GM19239 (cell line): ENCODE data around the gene PSENEN.
"Not testable (repeated sequence)": the region's sequence is repeated elsewhere in the genome, so short reads cannot be mapped to it uniquely, and the experiment has no call there.

Experiments
- DNase-seq: peaks from one replicate; pipeline ENCODE4 v3.0.0; 2011; ENCODE audit warnings: low spot score; ENCODE audit not compliant: insufficient read length
- FAIRE-seq: peaks from 2 replicates; lab custom pipeline; 2011; peaks lifted over from hg19 to GRCh38; lab: Jason Lieb, UNC

The PSENEN gene

DNA sequence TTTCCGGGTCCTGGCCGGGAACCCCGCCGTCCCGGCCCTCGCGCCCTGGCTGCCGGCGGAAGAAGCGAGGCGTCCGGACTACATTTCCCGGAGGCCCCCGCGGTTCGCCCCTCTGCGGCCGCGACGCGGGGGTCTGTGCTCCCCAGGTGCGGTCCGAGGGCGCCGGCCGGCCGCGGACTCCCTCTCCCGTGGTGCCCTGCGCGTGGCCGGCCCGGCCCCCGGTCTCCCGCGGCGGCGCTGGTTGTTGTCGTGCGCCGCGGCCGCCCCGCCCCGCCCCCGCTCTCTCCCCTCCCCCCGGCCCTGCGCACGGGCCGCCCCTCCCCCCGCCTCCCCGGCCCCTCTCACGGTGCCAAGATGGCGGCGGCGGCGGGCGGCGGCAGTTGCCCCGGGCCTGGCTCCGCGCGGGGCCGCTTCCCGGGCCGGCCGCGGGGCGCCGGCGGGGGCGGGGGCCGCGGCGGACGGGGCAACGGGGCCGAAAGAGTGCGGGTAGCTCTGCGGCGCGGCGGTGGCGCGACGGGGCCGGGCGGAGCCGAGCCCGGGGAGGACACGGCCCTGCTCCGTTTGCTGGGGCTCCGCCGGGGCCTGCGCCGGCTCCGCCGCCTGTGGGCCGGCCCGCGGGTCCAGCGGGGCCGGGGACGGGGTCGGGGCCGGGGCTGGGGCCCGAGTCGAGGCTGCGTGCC, 27.6 kb upstream of the PSENEN start, which contains the start of gene KMT2B:
Gene KMT2B (plus strand): TSS at position 339 of the 680 bp plus-strand sequence. CDS start 16 bp downstream, at position 355.
- peak; percentile 97 for DNase-seq
- FAIRE-seq, result no peak

DNA sequence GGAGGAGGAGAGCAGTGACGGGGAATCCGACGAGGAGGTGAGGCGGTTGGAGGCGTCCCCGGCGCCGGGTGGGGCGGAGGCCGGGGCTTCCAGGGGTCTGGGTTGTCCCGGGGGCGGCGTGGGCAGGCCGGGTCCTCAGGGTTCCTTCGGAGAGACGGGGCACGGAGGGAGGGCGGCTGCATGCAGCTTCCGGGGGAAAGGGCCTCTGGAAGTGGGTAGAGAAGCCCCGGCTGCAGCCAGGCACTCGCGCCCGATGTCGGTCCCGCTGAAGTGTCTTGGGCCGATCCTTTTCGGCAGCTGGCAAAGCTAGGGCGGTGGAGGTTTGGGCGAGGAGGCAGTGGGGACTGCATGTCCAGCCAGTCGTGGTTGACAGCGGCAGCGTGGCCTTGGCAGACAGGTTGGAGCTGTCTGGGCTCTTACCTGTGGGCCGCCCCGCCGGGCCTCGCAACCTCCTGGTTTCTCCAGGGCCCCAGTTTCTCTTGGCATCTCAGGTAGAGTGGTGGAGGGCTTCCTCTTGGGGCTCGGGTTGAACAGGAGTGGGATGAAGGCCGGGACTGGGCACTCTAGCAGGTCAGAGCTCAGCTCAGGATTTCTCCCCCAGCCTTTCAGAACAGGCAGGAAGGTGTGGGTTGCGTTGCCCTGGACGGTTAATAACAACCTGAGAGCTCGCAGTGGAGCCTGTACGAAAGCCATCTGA, 27.0 kb upstream of the PSENEN start:
- peak; percentile 57 for DNase-seq

DNA sequence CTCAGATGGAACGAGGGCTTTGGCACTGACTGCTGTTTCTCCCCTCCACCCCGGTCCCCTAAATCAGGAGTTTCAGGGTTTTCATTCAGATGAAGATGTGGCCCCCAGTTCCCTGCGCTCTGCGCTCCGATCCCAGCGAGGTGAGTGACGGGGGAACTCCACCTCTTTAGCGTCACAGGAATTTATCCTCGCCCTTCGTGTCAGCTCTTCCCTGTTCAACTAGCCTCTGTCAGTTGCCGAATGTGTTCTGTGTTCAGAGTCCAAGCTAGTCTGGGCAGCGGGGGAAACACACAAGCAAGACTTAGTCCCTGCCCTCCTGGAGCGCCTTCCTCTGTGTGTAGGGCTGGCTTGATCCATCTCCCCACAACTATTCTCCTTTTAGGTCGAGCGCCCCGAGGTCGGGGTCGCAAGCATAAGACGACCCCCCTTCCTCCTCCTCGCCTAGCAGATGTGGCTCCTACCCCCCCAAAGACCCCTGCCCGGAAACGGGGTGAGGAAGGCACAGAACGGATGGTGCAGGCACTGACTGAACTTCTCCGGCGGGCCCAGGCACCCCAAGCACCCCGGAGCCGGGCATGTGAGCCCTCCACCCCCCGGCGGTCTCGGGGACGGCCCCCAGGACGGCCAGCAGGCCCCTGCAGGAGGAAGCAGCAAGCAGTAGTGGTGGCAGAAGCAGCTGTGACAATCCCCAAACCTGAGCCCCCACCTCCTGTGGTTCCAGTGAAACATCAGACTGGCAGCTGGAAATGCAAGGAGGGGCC, 25.9 kb upstream of the PSENEN start:
- DNase-seq (no peak), FAIRE-seq (no peak)

More for the DNA sequence above, 27.0 kb upstream of the PSENEN start:
- FAIRE-seq, result peak; percentile 84

DNA sequence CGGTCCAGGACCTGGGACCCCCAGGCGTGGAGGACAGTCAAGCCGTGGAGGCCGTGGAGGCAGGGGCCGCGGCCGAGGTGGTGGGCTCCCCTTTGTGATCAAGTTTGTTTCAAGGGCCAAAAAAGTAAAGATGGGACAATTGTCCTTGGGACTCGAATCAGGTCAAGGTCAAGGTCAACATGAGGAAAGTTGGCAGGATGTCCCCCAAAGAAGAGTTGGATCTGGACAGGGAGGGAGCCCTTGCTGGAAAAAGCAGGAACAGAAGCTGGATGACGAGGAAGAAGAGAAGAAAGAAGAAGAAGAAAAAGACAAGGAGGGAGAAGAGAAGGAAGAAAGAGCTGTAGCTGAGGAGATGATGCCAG, 25.3 kb upstream of the PSENEN start:
- FAIRE-seq (no peak), DNase-seq (no peak)

DNA sequence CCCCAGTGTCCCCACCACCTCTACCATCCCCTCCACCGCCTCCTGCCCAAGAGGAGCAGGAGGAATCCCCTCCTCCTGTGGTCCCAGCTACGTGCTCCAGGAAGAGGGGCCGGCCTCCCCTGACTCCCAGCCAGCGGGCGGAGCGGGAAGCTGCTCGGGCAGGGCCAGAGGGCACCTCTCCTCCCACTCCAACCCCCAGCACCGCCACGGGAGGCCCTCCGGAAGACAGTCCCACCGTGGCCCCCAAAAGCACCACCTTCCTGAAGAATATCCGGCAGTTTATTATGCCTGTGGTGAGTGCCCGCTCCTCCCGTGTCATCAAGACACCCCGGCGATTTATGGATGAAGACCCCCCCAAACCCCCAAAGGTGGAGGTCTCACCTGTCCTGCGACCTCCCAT, 24.8 kb upstream of the PSENEN start:
- no peak for DNase-seq
- no peak for FAIRE-seq

DNA sequence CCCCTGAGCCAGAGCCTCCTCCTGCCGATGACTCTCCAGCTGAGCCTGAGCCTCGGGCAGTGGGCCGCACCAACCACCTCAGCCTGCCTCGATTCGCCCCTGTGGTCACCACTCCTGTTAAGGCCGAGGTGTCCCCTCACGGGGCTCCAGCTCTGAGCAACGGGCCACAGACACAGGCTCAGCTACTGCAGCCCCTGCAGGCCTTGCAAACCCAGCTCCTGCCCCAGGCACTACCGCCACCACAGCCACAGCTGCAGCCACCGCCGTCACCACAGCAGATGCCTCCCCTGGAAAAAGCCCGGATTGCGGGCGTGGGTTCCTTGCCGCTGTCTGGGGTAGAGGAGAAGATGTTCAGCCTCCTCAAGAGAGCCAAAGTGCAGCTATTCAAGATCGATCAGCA, 24.1 kb upstream of the PSENEN start:
- FAIRE-seq (no peak), DNase-seq (no peak)

DNA sequence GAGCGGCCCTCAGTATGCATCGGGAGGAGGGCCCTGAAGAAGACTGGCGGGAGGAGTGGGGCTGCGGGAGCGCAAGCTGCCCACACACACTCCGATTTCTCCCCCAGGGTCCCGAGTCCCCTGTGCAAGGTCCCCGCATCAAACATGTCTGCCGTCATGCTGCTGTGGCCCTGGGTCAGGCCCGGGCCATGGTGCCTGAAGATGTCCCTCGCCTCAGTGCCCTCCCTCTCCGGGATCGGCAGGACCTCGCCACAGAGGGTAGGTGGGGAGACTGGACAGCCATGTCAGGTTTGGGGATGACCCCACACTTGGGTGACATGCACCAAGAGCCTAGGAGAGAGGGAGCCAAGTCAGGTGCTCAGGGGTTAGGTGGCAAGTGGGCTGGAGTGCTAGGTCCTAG, 23.0 kb upstream of the PSENEN start:
- DNase-seq (no peak), FAIRE-seq (no peak)

DNA sequence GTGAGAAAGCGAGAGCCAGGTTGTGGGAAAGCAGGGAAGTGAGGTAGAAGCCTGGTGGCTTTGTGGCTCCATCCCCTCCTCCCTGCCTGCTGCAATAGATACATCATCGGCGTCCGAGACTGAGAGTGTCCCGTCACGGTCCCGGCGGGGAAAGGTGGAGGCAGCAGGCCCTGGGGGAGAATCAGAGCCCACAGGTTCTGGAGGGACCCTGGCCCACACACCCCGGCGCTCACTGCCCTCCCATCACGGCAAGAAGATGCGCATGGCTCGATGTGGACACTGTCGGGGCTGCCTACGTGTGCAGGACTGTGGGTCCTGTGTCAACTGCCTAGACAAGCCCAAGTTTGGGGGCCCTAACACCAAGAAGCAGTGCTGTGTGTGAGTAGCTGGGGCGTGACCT, 22.6 kb upstream of the PSENEN start:
- no peak for DNase-seq
- no peak for FAIRE-seq

DNA sequence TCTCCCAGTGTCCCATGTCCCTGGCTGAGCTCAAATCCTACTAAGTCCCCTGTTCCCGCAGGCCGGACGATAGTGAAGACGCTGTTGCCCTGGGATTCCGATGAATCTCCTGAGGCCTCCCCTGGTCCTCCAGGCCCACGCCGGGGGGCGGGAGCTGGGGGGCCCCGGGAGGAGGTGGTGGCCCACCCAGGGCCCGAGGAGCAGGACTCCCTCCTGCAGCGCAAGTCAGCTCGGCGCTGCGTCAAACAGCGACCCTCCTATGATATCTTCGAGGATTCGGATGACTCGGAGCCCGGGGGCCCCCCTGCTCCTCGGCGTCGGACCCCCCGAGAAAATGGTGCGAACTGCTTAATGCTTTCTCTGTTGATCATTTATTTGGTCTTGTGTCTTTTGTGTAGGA, 21.8 kb upstream of the PSENEN start:
- no peak for FAIRE-seq

DNA sequence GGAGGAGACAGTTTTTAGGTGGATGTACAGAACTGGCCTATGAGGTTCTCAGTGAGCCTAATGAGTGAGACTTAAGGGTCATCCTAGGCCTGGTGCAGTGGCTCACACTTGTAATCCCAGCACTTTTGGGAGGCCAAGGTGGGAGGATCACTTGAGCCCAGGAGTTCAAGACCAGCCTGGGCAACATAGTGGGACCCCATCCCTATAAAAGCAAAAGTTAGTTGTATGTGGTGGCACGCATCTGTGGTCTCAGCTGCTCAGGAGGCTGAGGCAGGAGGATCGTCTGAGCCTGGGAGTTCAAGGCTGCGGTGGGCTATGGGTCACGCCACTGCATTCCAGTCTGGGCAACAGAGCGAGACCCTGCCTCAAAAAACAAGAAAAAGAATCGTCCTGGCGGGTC, 21.3 kb upstream of the PSENEN start:
- not testable (repeated sequence) for FAIRE-seq, DNase-seq

More for the DNA sequence above, 21.8 kb upstream of the PSENEN start:
- no peak for DNase-seq

DNA sequence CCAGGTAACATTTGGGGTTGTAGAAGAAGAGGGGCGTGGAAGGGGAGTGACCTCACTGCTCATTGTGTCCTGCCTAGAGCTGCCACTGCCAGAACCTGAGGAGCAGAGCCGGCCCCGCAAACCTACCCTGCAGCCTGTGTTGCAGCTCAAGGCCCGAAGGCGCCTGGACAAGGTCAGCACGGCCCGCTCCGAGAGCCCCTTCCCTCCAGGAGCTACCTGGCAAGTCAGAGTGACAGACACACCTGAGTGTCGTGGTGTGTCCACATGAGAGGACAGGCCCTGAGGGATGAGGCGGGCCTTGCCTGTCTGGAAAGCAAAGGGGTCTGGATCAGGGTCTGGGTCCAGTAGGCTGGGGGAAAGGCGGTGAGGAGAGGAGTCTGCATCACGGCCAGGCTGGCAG, 20.9 kb upstream of the PSENEN start:
- FAIRE-seq (no peak), DNase-seq (no peak)

DNA sequence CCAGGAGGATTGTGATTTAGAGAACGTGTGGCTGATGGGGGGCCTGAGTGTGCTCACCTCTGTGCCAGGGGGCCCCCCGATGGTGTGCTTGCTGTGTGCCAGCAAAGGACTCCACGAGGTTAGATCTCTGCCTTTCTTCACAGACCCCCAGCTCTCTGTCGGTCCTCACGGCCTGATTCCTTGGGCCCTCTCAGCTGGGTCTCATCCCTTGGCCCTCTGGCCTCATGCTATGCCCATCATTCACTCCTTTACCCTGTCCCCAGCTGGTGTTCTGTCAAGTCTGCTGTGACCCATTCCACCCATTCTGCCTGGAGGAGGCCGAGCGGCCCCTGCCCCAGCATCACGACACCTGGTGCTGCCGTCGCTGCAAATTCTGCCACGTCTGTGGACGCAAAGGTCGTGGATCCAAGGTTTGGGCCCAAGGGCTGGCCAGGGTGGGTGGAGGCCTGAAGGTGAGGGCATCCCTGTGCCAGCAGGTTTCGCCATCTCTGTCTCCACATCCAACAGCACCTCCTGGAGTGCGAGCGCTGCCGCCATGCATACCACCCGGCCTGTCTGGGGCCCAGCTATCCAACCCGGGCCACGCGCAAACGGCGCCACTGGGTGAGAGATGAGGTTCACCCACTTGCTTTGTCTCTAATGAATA, 20.1 kb upstream of the PSENEN start:
- FAIRE-seq (no peak), DNase-seq (no peak)

DNA sequence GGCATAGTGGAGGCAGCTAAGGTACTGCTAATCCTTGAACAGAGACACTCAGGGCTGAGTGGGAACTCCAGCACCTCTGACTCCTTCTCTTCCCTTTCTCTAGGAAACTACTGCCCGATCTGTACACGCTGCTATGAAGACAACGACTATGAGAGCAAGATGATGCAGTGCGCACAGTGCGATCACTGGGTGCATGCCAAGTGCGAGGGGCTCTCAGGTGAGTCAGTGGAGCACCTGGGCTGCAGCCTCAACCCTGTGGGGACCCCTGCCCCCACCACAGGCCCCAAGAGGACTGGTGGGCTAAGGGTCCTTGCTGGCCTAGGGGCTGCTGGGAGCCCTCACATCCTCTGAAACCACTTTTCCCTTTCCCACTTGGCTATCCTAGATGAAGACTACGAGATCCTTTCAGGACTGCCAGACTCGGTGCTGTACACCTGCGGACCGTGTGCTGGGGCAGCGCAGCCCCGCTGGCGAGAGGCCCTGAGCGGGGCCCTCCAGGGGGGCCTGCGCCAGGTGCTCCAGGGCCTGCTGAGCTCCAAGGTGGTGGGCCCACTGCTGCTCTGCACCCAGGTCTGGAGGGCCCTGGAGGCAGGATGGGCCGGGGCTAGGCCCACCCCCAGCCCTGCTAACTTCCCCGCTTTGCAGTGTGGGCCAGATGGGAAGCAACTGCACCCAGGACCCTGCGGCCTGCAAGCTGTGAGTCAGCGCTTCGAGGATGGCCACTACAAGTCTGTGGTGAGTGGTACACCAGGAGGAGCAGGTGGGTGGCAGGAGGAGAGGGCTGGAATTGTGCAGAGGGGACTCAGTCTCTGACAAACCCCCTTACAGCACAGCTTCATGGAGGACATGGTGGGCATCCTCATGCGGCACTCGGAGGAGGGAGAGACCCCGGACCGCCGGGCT, 18.1 kb upstream of the PSENEN start:
- FAIRE-seq, result no peak
- DNase-seq, result no peak

DNA sequence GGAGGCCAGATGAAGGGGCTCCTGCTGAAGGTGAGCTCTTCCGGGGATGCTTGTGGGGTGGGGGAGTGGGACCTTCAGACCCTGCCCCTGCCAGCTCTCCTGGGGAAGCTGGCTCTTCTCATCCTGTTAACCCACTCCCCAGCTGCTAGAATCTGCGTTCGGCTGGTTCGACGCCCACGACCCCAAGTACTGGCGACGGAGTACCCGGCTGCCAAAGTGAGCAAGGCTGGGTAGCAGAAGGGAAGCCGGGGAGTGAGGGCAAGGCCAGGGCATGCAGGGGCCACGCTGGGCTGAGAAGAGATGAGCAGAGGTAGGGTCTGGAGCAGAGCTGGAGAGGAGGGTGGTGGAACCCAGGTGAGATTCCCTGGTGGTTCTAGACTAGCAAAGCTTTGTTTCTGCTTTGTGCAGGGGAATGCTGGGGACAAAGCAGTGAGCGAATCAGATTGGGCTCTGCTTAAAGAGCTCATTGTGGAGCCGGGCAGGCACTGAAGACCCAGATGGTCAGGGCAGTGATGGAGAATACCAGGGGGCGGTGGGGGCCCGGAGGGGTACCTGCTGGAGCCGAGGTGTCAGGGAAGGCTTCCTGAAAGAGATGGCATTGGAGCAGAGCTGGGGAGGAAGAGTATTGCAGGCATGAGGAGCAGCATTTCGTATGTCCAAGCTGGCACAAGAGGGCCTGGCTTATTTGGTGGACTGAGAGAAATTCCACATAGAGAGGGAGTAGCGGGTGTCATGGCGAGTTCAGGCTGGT, 17.3 kb upstream of the PSENEN start:
- DNase-seq (no peak), FAIRE-seq (no peak)

DNA sequence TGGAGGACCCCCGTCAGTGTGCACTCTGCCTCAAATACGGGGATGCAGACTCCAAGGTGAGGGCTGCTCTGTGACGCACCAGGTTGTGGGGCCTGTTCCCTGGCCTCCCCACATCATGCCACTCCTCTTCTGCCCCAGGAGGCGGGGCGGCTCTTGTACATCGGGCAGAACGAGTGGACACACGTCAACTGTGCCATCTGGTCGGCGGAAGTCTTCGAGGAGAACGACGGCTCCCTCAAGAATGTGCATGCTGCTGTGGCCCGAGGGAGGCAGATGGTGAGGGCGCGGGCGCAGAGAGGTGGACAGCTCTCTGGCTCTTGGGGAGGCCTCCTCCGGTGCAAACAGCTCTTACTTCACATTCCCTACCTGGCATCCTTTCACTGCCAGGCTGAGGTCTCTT, 16.4 kb upstream of the PSENEN start:
- FAIRE-seq (no peak), DNase-seq (no peak)

DNA sequence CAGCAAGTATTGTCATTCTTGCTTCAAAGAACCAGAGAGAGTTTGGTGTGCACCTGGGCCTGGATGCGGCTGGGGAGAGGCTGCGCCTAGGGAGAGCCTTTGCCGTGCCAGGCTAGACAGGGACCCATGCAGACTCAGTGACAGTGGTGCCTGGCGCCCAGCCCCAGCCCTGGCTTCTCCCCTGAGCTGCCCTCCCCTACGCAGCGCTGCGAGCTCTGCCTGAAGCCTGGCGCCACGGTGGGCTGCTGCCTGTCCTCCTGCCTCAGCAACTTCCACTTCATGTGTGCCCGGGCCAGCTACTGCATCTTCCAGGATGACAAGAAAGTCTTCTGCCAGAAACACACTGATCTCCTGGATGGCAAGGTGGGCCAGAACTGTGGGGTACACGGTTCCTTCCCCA, 15.7 kb upstream of the PSENEN start:
- no peak for FAIRE-seq
- no peak for DNase-seq

DNA sequence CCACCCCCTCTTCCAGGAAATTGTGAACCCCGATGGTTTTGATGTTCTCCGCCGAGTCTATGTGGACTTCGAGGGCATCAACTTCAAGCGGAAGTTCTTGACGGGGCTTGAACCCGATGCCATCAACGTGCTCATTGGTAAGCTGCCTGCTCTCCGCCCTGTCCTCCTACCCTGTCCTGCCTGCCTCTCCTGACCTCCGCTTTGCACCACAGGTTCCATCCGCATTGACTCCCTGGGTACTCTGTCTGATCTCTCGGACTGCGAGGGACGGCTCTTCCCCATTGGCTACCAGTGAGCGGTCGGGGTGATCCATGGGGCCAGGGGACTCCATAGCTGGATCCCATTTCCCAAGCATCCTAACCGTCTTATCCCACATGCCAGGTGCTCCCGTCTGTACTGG, 15.1 kb upstream of the PSENEN start:
- no peak for DNase-seq
- FAIRE-seq, result no peak

DNA sequence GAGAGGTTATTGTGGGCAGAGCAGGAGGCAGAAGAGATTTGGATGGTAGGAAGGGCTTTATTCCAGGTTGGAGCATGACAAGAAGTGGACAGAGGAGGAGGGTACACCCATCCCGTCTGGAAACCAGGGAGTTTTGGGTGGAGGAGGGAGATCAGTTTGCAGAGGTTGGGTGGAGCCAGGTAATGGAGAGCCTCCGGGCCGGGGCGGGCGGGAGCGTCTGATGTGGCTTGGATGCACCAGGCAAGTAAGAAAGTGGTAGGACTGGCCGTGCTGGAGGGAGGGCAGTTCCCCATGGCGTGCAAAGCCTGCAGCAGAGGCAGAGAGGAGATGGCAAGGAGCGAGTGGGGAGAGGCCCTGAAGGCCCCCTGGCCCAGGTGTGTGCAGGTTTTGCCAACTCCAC, 14.1 kb upstream of the PSENEN start:
- no peak for FAIRE-seq

DNA sequence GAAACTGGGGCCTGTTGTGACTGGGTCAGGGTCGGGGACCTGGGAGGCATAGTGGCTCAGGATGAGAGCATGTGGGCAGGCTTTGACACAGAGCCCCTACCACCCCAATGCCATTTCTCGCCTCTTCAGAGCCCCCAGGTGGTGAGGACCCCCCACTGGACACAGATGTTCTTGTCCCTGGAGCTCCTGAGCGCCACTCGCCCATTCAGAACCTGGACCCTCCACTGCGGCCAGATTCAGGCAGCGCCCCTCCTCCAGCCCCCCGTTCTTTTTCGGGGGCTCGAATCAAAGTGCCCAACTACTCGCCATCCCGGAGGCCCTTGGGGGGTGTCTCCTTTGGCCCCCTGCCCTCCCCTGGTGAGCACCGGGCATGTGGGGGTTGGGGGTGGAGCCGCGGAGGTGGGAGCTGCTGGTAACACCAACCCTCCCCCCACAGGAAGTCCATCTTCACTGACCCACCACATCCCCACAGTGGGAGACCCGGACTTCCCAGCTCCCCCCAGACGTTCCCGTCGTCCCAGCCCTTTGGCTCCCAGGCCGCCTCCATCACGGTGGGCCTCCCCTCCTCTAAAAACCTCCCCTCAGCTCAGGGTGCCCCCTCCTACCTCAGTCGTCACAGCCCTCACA, 13.6 kb upstream of the PSENEN start:
- DNase-seq (no peak), FAIRE-seq (no peak)

More for the DNA sequence above, 14.1 kb upstream of the PSENEN start:
- DNase-seq, result no peak
